GM19324 (cell line): ENCODE measurements around the gene TFEB.

Source experiments
- ATAC-seq: cut with Tn5 transposase; IDR thresholded peaks from one replicate; pipeline ENCODE4 v1.9.1; 2021; ENCODE audit warnings: mild to moderate bottlenecking, moderate library complexity; ENCODE audit not compliant: unreplicated experiment, low FRiP score

Gene TFEB

DNA sequence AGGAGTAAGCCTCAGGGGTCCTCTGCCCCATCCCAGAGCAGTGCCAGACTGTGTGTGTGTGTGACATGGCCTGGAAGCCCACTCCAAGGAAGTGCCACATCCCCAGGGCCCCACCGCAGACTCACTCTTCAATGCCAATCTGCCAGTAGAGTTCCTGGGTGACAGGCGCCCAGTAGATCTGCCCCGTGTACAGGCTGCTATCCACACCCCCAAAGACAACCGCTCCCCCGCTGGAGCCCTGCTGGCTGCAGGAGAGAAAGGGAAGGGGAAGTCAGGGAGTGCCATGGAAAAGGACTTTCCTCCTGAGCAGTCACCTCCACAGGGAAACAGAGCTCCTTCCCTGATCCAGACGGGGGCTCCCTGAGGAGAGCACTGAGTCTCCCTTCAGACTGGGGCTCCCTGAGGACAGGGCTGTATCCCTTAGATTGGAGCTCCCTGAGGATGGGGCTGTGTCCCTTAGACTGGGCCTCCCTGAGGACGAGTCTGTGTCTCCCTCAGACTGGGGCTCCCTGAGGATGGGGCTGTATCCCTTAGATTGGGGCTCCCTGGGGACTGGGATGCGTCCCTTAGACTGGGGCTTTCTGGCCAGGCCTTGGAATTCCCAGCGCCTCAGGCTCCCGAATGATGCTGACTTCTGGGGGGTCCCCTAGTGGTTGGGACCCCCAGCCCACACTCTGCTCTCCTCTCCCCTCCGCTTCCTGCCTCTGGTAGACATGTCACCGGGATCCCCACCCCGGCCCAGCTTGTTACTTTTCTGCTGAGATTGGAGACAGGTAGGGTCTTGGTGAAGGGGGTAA lies 5.2 kb upstream of the TFEB start:
- ATAC-seq: no peak

DNA sequence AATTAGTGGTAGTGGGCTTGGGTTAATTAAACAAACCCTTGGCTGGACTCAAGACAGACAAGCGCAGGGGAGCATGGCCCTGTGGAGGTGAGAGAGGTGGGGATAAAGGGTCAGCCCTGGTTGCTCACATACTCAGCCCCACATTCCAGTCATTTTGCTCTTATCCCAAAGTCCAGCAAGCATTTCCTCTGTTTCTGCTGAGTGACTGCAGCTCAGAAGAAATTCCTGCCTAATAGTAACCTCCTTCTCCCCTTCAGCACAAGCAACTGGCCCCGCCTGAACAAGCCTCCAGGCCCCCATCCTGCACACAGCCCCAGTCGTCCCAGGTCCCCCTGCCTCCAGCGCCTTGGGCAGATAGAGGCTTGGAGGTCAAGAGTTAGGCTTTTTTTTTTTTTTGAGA lies 3.6 kb upstream of the TFEB start:
- no peak for ATAC-seq

DNA sequence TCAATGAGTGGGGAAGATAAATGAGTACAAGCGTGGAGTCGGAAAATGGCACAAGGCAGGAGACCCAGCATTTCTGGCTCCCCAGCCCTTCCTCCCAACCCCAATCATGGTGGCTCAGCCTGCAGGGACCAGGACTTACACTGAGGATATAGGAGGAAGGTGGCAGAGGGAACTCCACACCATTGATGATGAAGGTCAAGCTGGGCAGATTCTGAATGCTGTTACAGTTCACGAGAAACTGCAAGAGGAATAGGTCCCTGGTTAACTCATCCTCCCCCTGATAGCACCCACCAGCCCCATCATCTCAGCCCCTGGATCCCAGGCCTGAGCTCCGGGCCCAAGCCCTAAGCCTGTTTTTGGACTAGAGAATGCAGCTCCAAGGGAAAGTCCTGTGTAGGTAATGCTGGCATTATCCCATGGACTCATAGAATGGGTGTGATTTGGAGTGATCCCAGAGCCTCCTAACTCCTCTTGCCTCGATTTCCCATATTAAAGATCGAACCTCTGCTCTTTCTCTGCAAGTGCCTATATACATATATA lies 2.3 kb upstream of the TFEB start:
- ATAC-seq: no peak

DNA sequence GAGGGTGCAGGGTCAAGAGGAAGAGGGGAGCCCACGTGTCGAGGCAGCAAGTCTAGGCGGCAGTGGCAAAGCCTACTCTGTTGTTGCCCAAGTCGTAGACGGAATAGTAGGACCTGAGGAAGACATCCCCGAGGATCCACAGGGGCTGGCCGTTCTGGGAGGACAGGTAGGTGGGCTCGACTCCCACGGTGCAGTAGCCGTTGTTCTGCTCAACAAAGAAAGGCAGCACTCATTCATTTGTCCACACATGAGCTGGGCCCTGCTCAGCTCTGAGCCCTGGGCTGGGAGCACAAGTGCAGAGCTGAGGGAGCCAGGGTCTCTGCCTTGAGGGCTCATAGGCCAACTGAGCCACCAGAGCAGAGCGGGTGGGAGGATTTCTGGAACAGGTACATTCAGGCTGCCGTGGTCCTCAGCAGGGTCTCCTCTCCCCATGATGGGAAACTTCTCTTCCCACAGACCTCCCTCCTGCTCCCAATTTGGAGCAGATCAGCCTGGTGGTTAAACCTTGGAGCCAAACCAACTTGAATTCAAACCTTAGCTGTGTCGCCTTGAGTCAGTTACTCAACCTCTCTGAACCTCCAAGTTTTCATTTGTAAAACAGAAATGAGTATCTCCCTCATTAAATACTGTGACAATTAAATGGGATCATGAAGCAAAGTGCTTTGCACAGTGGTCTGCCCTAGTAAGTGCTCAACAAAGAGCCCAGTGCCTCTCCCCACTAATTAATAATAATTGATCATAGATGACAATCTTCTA lies 1.6 kb upstream of the TFEB start:
- ATAC-seq: no peak

DNA sequence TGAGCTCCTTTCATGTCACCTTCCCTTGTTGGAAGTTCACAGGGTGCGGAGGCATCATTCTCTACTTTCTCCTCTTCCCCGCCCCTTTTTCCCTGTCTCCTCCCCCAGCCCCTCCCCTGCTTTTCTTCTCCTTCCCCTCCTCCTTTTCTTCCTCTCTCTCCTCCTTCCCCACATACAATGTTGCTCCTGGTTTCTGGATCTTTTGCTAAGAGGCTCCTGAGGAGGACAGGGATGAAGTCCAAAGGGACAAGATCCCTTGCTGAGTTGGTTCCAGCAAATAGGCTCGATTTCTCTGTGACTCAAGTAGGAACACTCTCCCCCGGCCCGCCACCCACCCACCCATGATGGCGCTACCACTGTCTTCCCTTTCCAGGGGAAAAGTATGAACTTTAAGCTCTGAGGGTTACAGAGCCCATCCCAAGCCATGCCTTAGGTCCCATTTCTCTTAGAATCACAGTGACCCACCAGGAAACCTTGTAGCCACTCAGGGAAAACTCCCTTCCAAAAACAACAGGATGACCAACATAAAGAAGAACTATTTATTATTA lies 852 bp upstream of the TFEB start:
- no peak for ATAC-seq

DNA sequence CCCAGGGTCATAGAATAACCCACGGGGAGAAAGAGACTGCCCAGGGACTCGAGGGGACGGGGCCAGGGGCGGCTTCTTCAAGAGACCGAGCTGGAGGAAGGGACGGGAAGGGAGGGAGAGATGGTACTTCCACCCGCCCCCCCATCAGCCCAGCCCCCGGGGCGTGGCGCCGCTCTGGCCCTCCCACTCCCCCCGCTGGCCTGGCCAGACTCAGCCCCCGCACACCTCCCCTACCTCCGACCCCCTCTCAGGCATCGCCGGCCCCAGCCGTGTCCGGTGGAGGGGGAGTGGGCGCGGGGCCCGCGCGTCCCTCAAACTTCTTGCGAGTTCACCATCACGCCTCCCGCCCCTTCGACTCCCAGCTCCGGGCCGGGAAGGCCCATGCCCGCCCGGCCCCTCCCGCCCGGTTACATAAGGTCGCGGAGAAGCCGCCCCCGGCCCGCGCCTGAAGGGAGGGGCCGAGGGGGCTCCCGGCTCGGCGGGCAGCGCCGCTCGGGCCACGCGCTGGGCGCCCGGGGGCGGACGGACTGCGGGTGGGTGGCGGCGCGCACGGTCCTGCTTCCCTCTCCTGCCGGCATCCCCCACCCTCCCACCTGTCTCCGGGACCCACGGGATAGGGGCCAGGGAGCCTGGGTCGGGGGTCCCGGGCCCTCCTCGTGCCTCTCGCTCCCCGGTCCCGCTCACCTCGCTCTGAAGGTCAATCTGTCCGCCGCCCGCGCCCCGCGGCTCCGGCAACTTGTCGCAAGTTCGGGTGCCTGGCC lies 562 bp downstream of the TFEB start:
- peak; percentile 28 for ATAC-seq

DNA sequence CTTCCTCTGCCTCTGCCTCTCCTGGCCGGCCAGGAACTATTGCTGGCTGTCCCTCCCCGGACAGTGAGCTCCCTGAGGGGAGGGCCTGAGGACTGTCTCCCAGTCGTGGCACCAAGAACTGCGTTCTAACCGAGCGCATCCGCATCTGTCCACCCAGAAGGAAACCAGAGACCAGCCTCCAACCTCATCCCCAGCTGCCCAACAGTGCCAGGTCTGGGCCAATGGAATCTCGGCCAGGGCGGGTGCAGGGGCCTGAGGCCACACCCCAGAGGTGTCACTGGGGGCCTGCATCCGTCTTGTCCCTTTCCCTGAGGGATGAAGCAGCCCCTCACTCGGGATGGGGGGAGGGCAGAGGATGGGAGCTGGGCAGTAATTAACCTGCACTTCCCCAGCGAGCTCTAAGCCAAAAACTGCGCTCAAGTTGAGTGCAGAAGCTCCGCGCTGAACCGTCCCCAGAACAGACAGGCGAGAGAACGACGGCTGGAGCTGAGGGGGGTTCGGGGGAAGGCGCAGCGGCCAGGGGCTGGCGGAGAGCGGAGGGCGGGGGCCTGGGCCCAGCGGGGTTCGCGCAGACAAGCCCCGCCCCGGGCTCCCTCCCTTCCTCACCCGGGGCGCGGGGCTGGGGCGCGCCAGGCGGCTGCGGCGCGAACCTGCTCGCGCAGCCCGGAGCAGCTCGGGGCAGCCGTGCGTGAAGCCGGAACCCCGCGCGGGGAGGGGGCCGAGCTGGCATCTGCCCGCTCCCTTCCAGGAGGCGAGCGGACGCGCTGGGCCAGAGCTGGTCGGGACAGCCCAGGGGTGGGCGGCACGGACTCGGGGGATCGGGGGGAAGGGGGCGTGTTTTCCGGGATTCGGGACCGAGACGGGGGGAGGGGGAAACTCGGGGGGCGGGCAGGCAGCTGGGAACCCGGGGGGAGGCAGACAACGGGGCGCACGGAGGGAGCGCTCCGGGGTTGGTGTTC lies 1.4 kb downstream of the TFEB start:
- ATAC-seq: peak; percentile 60

DNA sequence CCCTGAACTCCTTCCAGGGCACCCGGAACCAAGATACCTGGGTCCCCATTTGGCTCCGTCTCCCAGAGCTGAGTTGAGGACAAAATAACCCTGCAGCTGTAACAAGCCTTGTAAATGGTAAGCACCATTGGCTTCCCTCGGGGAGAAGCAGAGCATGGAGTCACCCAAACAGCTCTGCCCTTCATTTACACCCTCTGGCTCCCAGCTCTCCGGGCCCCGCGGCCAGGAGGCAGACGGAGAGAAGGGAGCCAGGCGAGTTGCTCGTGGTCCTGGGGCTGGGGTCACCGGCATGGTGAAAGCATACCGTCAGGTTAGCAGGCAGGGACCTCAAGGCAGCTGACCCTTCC lies 2.1 kb downstream of the TFEB start:
- no peak for ATAC-seq

DNA sequence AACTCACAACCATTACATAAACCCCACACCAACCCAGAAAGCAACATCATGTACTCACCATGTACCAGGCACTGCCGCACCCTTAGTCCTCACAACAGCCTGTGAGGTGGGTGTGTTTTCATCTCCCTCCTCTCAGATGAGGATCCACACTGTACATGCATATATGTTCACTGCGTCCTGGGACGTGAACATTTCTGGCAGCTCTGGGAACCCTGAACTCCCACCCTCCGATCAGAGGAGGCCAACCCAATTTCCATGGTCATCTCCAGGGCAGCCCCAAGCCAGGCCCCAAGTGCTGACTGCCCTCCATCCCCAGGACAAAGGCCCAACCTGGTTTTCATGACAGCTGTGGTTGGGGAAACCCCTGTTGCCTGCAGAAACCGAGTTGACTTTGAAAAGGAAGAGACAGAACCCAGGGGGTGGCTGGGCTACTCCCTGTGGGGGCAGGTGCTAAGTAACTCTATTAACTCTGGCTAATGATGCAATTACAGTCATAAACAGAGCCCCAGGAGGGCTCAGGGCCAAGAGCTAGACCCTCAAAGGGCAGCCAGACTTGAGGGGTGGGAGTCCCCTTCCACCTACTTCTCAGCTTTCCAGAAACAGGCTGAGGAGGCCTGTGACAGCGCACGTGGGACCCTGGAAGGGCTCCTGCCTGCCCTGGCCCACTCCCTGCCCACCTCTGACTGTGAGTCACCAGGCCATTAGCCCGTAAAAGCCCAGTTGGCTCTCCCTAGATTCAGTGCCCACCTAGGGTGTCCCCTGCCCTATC lies 2.6 kb downstream of the TFEB start:
- ATAC-seq: no peak

DNA sequence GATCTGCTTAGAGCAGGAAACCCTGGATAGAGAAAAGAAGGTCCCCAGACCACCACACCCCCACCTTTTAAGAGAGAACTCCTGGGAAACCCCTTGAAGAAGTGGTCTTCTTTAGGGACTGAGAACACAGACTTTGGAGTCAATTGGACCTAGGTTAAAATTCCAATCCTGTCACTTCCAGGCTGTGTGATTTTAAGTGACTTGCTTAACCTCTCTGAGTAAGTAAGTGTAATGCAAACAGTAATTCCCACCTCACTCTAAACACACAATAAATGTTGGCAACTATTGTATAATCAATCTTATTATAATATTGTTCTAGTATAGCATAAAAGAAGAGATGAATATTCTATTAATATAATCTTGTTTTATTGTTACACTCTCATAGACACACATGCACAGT lies 3.3 kb downstream of the TFEB start:
- no peak for ATAC-seq

DNA sequence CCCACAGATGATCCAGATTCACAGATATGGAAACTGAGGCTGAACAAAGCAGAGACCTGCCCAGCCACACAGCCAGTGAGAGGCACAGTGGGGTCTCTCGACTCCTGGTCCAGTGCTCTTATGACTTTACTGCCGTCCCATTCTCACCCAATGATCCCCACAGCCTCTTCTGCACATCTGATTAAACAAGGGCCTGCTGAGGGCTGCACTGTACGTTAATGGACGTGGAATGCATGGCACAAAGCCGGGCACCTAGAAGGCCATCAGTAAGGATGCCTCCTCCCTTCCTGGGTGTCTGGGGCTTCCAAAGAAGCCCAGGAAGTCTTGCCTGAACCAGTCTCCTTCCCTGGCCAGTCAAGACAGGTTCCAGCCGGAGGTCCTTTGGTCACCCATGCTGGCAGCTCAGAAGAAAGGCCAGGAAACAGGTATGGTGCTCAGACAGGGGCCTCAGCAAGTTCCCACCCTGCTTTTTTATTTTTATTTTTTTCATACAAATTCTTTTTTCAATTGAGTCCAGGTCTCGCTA lies 3.8 kb downstream of the TFEB start:
- ATAC-seq: no peak

DNA sequence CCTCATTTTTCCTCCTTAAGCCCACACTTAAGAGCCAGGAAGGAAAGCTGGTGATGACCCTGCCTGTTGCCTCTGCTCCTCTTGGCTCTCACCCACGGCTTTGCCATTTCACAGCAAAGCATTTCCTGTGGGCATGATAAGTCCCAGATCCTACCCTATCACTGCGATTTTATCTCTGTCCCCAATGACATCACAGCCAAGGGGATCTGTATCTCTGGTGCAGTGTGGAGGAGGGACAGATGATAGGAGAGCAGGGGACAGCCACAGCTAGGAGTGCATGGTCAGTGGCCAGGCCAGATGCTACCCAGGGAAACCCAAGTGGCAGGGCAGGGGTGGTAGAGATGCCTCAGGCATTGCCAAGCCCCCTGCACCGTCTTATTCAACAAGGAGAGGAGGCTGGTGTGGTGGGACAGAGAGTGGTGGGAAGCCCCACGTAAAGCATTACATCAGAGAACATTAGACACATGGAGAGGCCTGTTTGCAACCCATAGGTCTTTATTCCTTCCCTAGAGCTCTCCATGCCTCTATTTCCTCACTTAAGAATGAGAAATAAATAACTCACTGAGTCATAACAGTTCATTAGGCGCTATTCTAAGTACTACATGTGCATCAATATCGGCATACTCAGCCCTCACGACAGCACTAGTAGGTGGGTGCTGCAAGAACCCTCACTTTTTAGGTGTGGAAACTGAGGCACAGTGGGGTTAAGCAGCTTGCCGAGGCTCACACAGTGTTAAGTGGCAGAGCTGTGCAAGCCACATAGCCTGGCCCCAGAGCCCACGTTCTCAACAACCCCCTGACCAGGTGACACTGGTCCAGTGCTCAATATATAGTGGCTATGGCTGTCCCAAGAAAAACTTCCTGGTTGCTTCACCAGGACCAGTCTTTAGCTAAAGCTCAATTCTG lies 4.6 kb downstream of the TFEB start:
- ATAC-seq: no peak

DNA sequence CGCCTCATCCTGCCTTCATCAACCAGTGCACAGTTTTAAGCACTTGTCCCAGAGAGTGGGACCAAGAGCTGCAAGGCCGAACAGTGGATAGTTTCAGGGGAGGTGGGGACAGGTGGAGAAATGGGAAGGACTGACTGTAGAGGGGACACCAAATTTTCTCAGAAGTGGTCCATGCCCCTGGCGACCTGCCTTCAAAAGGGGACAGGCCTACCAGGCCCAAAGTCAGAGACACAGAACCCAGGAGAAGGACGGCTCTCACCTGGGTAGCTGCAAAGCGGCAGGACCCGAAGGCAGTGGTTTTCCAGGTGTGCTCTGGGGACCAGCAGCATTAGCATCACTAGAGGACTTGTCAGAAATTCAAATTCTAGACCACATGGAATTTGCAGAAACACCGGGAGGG lies 5.8 kb downstream of the TFEB start:
- no peak for ATAC-seq

DNA sequence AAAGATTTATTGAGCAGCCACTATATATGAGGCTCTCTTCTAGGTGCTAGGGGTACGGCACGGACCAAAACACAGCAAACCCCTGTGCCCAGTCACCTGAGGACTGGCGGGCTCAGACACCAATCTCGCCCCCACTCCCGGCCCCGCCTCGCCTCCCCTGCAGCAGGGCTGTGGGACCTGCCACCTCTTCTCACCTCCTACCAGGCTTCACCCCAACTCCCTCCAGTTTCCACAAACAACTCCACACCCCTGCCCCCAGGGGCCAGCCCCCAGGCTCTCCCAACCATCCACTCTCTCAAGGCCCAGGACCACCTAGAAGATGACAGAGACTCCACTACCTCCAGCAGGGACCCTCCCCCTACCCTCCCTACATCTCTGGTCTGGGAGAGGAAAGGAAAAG lies 6.5 kb downstream of the TFEB start:
- ATAC-seq: no peak

DNA sequence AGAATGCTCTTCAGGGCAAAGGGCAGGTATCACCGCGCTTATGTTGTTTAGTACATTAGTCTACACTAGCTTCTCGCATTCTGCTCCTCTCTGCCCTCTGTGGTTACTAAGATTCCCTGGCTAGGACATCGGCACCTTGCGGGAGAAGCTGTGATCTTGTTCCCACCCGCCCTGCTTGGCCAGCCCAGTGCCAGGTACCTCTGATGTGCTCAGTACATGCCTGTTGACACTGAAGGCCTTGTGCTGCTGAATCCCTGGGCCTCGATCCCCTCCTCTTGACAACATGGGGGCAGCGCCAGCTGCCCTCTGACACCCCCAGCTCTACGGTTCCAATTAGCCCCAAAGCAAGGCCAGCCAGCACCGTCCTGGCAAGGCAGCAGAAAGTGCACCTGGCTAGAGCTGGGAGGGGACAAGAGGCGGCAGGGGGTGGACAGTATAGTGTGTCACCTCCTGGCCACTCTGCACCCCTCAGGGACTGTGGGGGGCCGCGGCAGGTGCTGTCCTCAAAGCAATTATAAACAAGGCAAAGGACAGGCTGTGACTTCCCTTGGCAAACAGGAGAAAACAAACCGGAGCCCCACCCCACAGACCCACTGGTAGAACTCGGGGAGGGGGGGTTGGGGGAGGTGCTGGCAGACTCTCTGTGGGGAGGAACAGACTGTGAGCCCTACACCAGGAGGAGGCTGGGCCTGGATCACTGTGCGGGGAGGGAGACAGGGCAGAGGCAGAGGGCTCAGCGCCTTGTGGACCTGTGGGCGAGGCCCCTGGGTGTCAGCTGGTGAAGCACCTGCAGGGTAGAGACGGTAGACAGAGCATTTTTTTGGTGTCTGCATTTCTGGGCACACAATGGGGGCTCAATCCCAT lies 7.1 kb downstream of the TFEB start:
- no peak for ATAC-seq

DNA sequence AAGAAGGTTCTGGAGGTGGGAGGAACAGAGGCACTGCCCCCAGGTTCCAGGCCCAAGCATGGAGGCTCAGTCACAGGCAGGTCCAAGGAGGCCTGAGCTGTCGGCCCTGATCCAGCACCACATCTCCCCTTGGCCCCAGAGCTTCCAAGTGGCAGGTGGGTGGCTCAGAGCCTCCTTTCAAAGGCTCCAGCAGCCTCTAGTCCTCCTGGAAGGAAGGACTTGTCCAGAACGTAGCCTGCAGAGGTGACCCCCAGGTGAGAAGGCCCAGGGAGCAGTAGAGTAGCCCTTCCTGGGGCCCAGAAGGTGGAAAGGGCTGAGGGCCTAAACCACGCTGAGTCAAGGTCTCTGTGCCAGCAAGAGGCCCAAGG lies 7.7 kb downstream of the TFEB start:
- no peak for ATAC-seq

DNA sequence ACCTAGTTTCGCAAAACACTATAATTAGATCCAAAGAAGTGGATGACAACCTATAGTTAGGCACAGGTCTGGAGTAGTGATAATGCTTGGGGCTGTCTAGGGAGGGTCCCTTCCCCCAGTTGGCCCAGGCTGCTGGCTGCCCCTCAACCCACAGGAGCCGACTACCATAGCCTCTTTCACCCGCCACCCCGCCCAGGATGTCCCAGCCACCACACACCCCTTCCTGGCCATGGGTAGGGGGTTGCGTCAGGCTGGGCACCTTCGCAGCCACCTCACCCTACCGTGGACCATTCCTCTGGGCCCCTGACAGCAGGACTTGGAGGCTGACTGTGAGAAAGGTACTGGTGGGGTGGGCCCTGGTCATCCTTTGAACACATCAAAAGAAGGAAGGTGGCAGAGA lies 8.5 kb downstream of the TFEB start:
- ATAC-seq: no peak
